H9 (cell line): ENCODE data around the gene ANKIB1. TPM values are rescaled to one million over a fixed set of nuclear protein-coding genes. Genes with fewer than 3 reads are reported as not detected.

Source experiments
- DNase-seq: peaks from one replicate; pipeline ENCODE4 v3.0.0-alpha.2; 2017
- H2AFZ ChIP-seq: one replicate; pipeline ENCODE4 v1.6.1; 2013; ENCODE audit warnings: mild to moderate bottlenecking, low read length, control low read depth, moderate library complexity
- H2AK5ac ChIP-seq: 2 replicates; pipeline ENCODE4 v1.6.1; 2013; ENCODE audit warnings: low read length, control low read depth, mixed read lengths; ENCODE audit not compliant: insufficient read length
- H2BK120ac ChIP-seq: one replicate; pipeline ENCODE4 v1.6.1; 2013; ENCODE audit warnings: low read depth, mild to moderate bottlenecking, low read length, control low read depth, inconsistent platforms; ENCODE audit not compliant: poor library complexity, severe bottlenecking
- H2BK12ac ChIP-seq: 2 replicates; pipeline ENCODE4 v1.6.1; 2013; ENCODE audit warnings: low read length, control low read depth, mixed read lengths, low read depth; ENCODE audit not compliant: insufficient read length
- H2BK15ac ChIP-seq: 2 replicates; pipeline ENCODE4 v1.6.1; 2013; ENCODE audit warnings: low read depth, low read length, control low read depth
- H2BK20ac ChIP-seq: one replicate; pipeline ENCODE4 v1.6.1; 2013; ENCODE audit warnings: low read depth, mild to moderate bottlenecking, low read length, control low read depth, inconsistent platforms; ENCODE audit not compliant: poor library complexity, severe bottlenecking
- H2BK5ac ChIP-seq: 2 replicates; pipeline ENCODE4 v1.6.1; 2013; ENCODE audit warnings: low read length, control low read depth, mixed read lengths; ENCODE audit not compliant: insufficient read length
- H3K14ac ChIP-seq: 2 replicates; pipeline ENCODE4 v1.6.1; 2013; ENCODE audit warnings: low read length, control low read depth; ENCODE audit not compliant: insufficient read depth
- H3K18ac ChIP-seq: 2 replicates; pipeline ENCODE4 v1.6.1; 2013; ENCODE audit warnings: low read depth, mild to moderate bottlenecking, mixed read lengths, low read length, control low read depth; ENCODE audit not compliant: insufficient read length
- H3K23ac ChIP-seq: 2 replicates; pipeline ENCODE4 v1.6.1; 2013; ENCODE audit warnings: low read length, control low read depth, mixed read lengths, low read depth; ENCODE audit not compliant: insufficient read length
- H3K23me2 ChIP-seq: 2 replicates; pipeline ENCODE4 v1.6.1; 2013; ENCODE audit warnings: low read depth, mild to moderate bottlenecking, mixed read lengths, low read length, control low read depth; ENCODE audit not compliant: insufficient read length, poor library complexity, severe bottlenecking
- H3K27ac ChIP-seq: 2 replicates; pipeline ENCODE4 v1.5.1; 2013; ENCODE audit warnings: low read length, control low read depth, mixed read lengths, low read depth; ENCODE audit not compliant: insufficient read length
- H3K27me3 ChIP-seq: 2 replicates; pipeline ENCODE4 v1.6.1; 2013; ENCODE audit warnings: low read length, control low read depth, inconsistent platforms; ENCODE audit not compliant: insufficient read depth
- H3K4ac ChIP-seq: 2 replicates; pipeline ENCODE4 v1.6.1; 2013; ENCODE audit warnings: low read depth, mild to moderate bottlenecking, control low read depth, inconsistent platforms, low read length, moderate library complexity
- H3K4me1 ChIP-seq: 2 replicates; pipeline ENCODE4 v1.6.1; 2013; ENCODE audit warnings: low read length, control low read depth, inconsistent platforms; ENCODE audit not compliant: insufficient read depth
- H3K4me2 ChIP-seq: 2 replicates; pipeline ENCODE4 v1.6.1; 2013; ENCODE audit warnings: low read length, control low read depth, mixed read lengths; ENCODE audit not compliant: insufficient read length, insufficient read depth
- H3K56ac ChIP-seq: 2 replicates; pipeline ENCODE4 v1.6.1; 2013; ENCODE audit warnings: low read depth, mild to moderate bottlenecking, mixed read lengths, low read length, control low read depth; ENCODE audit not compliant: insufficient read length
- H3K79me1 ChIP-seq: 2 replicates; pipeline ENCODE4 v1.6.1; 2013; ENCODE audit warnings: low read depth, mild to moderate bottlenecking, moderate library complexity, low read length, control low read depth, inconsistent platforms; ENCODE audit not compliant: insufficient read depth, poor library complexity, severe bottlenecking
- H3K79me2 ChIP-seq: 2 replicates; pipeline ENCODE4 v1.6.1; 2013; ENCODE audit warnings: low read length, control low read depth, inconsistent platforms; ENCODE audit not compliant: insufficient read depth
- H3K9ac ChIP-seq: 2 replicates; pipeline ENCODE4 v1.6.1; 2013; ENCODE audit warnings: low read length, control low read depth, mixed read lengths; ENCODE audit not compliant: insufficient read length; ENCODE audit errors: extremely low read depth
- H3K9me3 ChIP-seq: one replicate; pipeline ENCODE4 v1.6.1; 2013; ENCODE audit warnings: low read depth, low read length, inconsistent platforms; ENCODE audit not compliant: control insufficient read depth
- H3T11ph ChIP-seq: one replicate; pipeline ENCODE4 v1.6.1; 2013; ENCODE audit warnings: mild to moderate bottlenecking, low read length, control low read depth, inconsistent platforms
- H4K20me1 ChIP-seq: one replicate; pipeline ENCODE4 v1.6.1; 2013; ENCODE audit not compliant: control insufficient read depth, insufficient read length, insufficient read depth
- H4K5ac ChIP-seq: 2 replicates; pipeline ENCODE4 v1.6.1; 2013; ENCODE audit warnings: low read depth, mild to moderate bottlenecking, mixed read lengths, low read length, control low read depth; ENCODE audit not compliant: insufficient read length
- H4K8ac ChIP-seq: replicated peaks from 2 replicates; pipeline ENCODE4 v1.6.1; 2013; ENCODE audit warnings: low read length, control low read depth, mixed read lengths, low read depth; ENCODE audit not compliant: insufficient read length
- H4K91ac ChIP-seq: 2 replicates; pipeline ENCODE4 v1.6.1; 2013; ENCODE audit warnings: low read depth, mild to moderate bottlenecking, moderate library complexity, mixed read lengths, low read length, control low read depth; ENCODE audit not compliant: insufficient read length
- H3K27ac Mint-ChIP-seq, 3 experiments: 2 replicates in 2 of 3; 3 replicates in 1 of 3; pipeline ENCODE4 v1.8.0; 2020 to 2021; ENCODE audit warnings: mixed read lengths in 3 of 3, mild to moderate bottlenecking in 1 of 3, moderate library complexity in 1 of 3
- H3K27me3 Mint-ChIP-seq: 2 replicates; pipeline ENCODE4 v1.8.0; 2021; ENCODE audit warnings: low read depth, mild to moderate bottlenecking, moderate library complexity, mixed read lengths
- H3K36me3 Mint-ChIP-seq, 3 experiments: 2 replicates in 2 of 3; 3 replicates in 1 of 3; pipeline ENCODE4 v1.8.0; 2020 to 2021; ENCODE audit warnings: low read depth in 3 of 3, mixed read lengths in 3 of 3; ENCODE audit not compliant: insufficient read depth in 1 of 3
- H3K4me1 Mint-ChIP-seq, 2 experiments: 2 replicates each; pipeline ENCODE4 v1.8.0; 2020; ENCODE audit warnings: mixed read lengths in 2 of 2
- H3K4me3 Mint-ChIP-seq, 2 experiments: 2 replicates in 1 of 2; 3 replicates in 1 of 2; pipeline ENCODE4 v1.8.0; 2020 to 2021; ENCODE audit warnings: mild to moderate bottlenecking in 2 of 2, mixed read lengths in 2 of 2, moderate library complexity in 1 of 2
- H3K9me3 Mint-ChIP-seq, 2 experiments: 2 replicates in 1 of 2; 3 replicates in 1 of 2; pipeline ENCODE4 v1.8.0; 2020; ENCODE audit warnings: mild to moderate bottlenecking in 2 of 2, mixed read lengths in 2 of 2, moderate library complexity in 1 of 2
- WGBS: extraction: QIAGEN DNeasy Blood & Tissue Kit; methylation state at CpG from one replicate; pipeline ENCODE4 v1.1.7; 2013; ENCODE audit warnings: missing lambda C conversion rate, low lambda C conversion rate, mixed read lengths; ENCODE audit not compliant: insufficient read length; ENCODE audit errors: extremely low coverage; 5-methylcytosine and 5-hydroxymethylcytosine counted together
- total RNA-seq: library from RNA; stranded (reverse); gene quantifications from 2 replicates; pipeline ENCODE4 v1.2.1, GENCODE V29; 2021
- TF ChIP-seq, protein P1 (sequence below): fragments of 200-600 bp; sonication (generic); conservative IDR thresholded peaks from 3 replicates; pipeline ENCODE4 v1.8.0; 2021; ENCODE audit warnings: antibody characterized with exemption, mild to moderate bottlenecking

The ANKIB1 gene
- total RNA-seq, 1 experiment from 2014 or later: 42.0 TPM

DNA sequence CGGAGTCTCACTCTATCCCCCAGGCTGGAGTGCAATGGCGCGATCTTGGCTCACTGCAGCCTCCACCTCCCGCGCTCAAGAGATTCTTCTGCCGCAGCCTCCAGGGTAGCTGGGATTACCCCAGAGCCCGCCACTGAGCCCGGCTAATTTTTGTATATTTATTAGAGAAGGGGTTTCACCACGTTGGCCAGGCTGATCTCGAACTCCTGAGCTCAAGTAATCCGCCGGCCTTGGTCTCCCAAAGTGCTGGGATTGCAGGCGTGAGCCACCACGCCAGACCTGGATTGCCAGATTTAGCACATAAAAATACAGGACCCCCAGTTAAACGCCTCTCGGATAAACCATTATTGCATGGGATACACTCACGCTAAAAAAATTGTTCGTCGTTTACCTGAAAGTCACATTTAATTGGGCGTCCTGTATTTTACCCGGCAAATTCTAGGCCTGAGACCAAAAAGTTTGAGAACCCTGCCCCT is 201.1 kb downstream of the ANKIB1 start:
- no peak overlapping the region for H4K5ac ChIP-seq
- TF ChIP-seq, protein P1, sequence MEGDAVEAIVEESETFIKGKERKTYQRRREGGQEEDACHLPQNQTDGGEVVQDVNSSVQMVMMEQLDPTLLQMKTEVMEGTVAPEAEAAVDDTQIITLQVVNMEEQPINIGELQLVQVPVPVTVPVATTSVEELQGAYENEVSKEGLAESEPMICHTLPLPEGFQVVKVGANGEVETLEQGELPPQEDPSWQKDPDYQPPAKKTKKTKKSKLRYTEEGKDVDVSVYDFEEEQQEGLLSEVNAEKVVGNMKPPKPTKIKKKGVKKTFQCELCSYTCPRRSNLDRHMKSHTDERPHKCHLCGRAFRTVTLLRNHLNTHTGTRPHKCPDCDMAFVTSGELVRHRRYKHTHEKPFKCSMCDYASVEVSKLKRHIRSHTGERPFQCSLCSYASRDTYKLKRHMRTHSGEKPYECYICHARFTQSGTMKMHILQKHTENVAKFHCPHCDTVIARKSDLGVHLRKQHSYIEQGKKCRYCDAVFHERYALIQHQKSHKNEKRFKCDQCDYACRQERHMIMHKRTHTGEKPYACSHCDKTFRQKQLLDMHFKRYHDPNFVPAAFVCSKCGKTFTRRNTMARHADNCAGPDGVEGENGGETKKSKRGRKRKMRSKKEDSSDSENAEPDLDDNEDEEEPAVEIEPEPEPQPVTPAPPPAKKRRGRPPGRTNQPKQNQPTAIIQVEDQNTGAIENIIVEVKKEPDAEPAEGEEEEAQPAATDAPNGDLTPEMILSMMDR: no peak
- H3T11ph ChIP-seq: no peak overlapping the region
- no peak overlapping the region for H2BK12ac ChIP-seq
- no peaks in the 10 kb centered on the region for H3K79me1 ChIP-seq
- no peak overlapping the region for H3K4ac ChIP-seq
- H4K20me1 ChIP-seq: no peaks in the 10 kb centered on the region
- H3K9me3 Mint-ChIP-seq: peaks cover 3 to 14% of the 10 kb centered on the region in 2 experiments; a peak in 4 of 5 replicates
- H3K23me2 ChIP-seq: peaks cover 5% of the 10 kb centered on the region
- H3K4me2 ChIP-seq: no peak overlapping the region
- peaks cover 17 to 34% (median 24%) of the 10 kb centered on the region in 3 experiments for H3K36me3 Mint-ChIP-seq
- no peak for DNase-seq
- H2BK20ac ChIP-seq: no peak overlapping the region
- H2AK5ac ChIP-seq: no peak overlapping the region
- H2BK120ac ChIP-seq: no peak overlapping the region
- H3K27ac ChIP-seq: no peak overlapping the region
- no CpG with 5 or more reads among the region's 21 CpGs for WGBS
- H4K91ac ChIP-seq: no peak overlapping the region
- H3K27me3 Mint-ChIP-seq: no peaks in the 10 kb centered on the region
- peak overlapping the region; percentile 76 to 86 for H3K4me3 Mint-ChIP-seq
- no peak overlapping the region for H3K14ac ChIP-seq
- no peaks in the 10 kb centered on the region for H3K9me3 ChIP-seq
- H3K79me2 ChIP-seq: no peaks in the 10 kb centered on the region
- H3K56ac ChIP-seq: no peak overlapping the region
- no peaks in the 10 kb centered on the region for H3K4me1 ChIP-seq
- H3K23ac ChIP-seq: no peak overlapping the region
- H3K27me3 ChIP-seq: no peaks in the 10 kb centered on the region
- H4K8ac ChIP-seq: no peak overlapping the region
- H3K27ac Mint-ChIP-seq: peak overlapping the region in 2 of 3 experiments; percentile 52 to 73; a peak in 2 of 7 replicates
- H2BK5ac ChIP-seq: no peak overlapping the region
- H3K4me1 Mint-ChIP-seq: peaks cover 8 to 9% of the 10 kb centered on the region in 2 experiments
- H2AFZ ChIP-seq: no peak overlapping the region
- H2BK15ac ChIP-seq: no peak overlapping the region
- peak overlapping the region; percentile 27 for H3K9ac ChIP-seq
- H3K18ac ChIP-seq: peak overlapping the region; percentile 28
